Fibroblast of pulmonary artery (primary cell): ENCODE measurements around the gene KIAA0930.

Source experiments
- DNase-seq: peaks from one replicate; pipeline ENCODE4 v3.0.0-alpha.2; 2010; ENCODE audit warnings: low read depth
- H3K4me3 ChIP-seq: replicated peaks from 2 replicates; pipeline ENCODE4 v1.5.1; 2011; ENCODE audit warnings: low read depth, mild to moderate bottlenecking, control low read depth, low read length, moderate library complexity
- TF ChIP-seq, protein P1 (sequence below): IDR thresholded peaks from 2 replicates; pipeline ENCODE4 v1.5.1; 2011; ENCODE audit warnings: mild to moderate bottlenecking, control low read depth, low read length, inconsistent platforms; ENCODE audit errors: missing control alignments

KIAA0930 gene

DNA sequence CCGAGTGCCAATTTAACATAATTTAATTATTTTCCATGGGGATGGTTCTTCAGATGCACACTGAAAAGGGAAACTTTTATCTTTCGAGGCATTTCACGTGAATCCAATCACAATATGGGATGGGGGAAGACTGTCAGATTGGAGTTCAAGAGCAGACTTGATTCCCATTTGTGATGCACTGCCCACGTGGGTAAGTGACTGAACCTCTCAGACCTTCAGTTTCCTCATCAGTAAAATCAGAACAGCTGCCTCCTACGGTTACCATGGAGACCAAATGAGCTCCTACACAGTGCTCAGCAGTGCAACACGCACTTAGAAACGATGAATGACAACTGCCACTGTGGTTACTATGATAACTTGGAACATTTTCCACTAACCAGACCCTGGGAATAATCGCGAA is 21.7 kb downstream of the KIAA0930 start:
- DNase-seq = no peak
- no peak overlapping the region for H3K4me3 ChIP-seq
- TF ChIP-seq, protein P1, sequence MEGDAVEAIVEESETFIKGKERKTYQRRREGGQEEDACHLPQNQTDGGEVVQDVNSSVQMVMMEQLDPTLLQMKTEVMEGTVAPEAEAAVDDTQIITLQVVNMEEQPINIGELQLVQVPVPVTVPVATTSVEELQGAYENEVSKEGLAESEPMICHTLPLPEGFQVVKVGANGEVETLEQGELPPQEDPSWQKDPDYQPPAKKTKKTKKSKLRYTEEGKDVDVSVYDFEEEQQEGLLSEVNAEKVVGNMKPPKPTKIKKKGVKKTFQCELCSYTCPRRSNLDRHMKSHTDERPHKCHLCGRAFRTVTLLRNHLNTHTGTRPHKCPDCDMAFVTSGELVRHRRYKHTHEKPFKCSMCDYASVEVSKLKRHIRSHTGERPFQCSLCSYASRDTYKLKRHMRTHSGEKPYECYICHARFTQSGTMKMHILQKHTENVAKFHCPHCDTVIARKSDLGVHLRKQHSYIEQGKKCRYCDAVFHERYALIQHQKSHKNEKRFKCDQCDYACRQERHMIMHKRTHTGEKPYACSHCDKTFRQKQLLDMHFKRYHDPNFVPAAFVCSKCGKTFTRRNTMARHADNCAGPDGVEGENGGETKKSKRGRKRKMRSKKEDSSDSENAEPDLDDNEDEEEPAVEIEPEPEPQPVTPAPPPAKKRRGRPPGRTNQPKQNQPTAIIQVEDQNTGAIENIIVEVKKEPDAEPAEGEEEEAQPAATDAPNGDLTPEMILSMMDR = no peak

DNA sequence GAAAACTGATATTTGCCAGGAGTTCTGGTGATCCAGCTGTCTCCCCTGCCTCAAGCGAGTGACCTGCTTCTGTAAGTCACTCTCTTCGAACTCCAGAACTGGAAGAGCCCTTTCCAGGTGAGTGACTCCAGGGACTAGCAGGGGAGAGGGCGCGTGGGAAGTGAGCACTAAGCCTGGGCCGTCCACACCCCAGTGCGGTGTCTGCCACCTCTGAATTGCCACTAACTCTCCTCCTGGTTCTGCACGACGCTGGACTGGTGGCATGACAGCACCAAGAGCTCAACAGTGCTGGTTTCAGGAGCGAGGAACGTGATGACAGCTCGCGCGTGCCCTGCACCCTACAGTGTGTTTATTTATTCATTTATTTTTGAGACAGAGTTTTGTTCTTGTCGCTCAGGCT is 22.9 kb downstream of the KIAA0930 start:
- DNase-seq = no peak
- no peak overlapping the region for H3K4me3 ChIP-seq
- TF ChIP-seq, protein P1 = no peak

DNA sequence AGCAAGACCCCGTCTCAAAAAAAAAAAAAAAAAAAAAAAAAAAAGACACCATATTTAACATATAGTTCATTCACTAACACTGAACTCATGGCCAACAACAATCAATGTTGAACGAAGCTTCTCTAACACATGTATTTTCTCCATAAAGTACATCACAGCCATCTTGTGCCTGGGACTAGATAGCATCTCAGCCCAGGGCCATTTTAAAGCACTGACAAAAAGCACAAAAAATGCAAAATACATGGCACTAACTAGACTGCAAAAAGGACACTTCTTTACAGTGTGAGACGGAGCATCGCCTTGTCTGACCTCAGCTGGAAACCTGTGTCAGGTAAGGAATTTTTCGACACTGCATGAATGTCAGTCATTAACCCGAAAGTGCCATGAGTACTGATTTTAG is 23.3 kb downstream of the KIAA0930 start:
- TF ChIP-seq, protein P1 = no peak
- DNase-seq = no peak
- no peak overlapping the region for H3K4me3 ChIP-seq

DNA sequence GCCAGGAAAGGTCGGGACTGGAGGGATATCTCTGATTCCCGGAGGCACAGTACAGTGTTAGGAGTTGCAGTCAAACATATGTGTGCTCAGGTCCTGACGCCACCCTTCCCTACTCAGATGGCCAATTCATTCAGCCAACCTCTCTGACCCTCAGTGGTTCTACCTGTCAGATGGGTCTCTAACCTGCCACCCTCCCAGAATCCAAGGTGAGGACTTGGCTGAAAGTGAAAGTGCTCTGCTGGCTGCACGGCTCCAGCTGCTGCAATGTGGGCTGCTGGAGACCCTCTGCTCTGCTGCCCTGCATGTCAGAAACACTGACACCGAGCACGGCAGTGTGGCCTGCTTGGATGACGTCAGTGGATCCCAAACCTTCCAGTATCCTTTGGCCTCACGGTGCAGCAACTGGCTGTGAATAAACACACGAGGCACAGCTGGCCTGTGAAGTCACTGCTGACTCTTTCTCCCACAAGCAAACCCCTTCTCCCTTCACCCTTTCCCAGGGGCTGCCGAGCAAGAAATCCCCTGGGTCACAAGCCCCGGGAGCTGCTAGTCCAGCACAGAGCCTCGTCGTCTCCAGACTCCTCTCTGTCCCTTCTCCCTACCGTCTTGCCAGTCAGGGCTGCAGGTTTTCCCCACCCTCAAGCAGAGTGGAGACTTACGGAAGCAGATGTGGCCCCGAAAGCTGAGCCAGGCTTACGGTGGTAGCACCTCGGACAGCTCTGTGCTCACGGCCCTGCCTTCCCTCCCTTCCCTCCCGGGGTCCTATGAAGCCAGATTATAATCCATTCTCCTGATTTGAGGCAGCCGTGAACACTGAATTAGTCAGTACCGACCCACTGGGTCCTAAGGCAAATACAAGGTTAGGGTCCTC is 24.3 kb downstream of the KIAA0930 start:
- peak; percentile 50 for DNase-seq
- TF ChIP-seq, protein P1 = no peak
- peak overlapping the region; percentile 17 for H3K4me3 ChIP-seq

DNA sequence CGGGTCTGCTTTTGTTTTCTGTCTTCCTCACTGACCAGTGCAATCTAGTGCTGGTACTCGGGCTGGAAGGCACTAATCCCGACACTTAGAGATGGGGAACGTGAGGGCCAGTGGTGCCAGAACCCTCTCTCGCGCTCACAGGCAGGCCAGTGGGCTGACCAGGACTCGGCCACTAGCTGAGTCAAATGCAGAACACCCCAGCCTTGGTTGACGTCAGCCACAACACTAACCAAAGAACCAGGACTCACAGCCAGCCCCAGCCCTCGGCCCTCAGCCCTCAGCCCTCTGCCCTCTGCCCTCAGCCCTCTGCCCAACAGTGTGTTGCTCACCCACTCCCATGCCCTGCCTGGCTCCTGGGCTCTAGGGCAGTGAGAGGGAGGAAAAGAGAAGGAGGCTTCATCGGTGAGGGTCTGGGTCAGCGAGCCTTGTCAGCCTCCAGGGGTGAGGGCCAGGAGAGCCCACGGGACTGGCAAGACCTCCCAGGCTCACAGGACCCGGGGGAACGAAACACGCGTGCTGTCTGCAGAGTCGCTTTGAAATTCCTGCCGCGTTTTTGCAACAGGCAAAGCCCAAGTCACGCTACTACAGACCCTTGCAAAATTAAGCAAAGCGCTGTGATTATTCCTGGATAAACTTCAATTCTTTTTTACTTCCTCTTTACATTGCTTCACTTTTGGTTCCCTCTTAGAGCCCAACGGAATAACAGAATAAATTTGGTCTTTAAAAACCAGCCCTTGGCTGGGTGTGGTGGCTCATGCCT is 27.5 kb downstream of the KIAA0930 start:
- peak overlapping the region; percentile 43 for H3K4me3 ChIP-seq
- TF ChIP-seq, protein P1 = no peak
- DNase-seq = peak; percentile 36

DNA sequence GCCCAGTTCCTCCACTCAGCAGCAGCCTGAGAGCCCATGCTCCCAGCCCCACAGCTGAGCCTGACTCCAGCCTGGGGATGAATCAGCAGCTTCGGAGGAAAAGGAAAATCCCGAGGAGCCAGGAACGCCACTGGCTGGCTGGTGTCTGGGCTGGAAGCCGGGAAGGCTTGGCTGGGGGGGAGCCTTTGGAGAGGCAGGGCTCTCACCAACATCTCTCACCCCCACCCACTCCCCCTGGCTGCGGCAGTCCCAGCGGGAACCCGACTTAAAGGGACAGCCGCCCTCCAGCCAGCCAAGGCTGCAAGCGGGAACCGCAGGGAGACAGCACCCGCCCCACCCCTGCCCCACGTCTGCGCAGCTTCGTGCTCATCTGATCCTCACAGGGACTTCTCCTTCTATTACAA is 28.4 kb downstream of the KIAA0930 start:
- DNase-seq = peak; percentile 89
- TF ChIP-seq, protein P1 = no peak
- H3K4me3 ChIP-seq = peak overlapping the region; percentile 43
